HUDEP-2 (cell line): ENCODE data around the gene ECT2.
"Not testable (repeated sequence)": the region's sequence is repeated elsewhere in the genome, so short reads cannot be mapped to it uniquely, and the experiment has no call there.

ENCODE experiments used
- DNase-seq, 76 experiments: peaks; one replicate each; lab custom pipeline; 2025; ENCODE audit not compliant: unreplicated experiment in 76 of 76; lab: John Stamatoyannopoulos, UW

ECT2 gene

DNA sequence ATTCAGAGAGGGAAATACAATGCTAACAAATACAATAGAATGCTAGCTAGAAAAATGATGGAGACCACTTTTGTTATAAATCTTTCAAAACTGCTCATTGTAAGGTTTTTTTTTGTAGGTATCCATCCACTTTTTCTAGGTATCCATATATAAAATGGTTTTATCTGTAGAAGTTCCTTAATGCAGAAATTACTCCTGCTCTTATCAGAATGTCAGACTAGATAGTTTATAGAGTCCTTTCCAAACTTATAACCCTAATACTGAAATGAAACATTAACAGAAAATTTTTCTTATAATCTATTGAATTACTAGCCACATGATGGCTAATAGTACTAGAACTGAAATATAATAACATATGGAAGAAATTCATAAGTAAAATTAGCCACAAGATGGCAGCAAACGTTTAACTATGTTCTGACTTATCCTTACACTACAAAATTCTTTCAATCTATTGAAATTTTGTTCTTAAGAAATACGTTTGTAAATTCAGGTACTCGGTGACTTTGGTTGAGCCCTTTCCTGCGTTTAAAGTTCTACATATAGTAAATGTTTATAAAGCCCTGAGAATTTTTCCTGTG, 58.5 kb downstream of the ECT2 start:
- peak in 2 of 76 experiments; percentile 0 to 3 for DNase-seq

DNA sequence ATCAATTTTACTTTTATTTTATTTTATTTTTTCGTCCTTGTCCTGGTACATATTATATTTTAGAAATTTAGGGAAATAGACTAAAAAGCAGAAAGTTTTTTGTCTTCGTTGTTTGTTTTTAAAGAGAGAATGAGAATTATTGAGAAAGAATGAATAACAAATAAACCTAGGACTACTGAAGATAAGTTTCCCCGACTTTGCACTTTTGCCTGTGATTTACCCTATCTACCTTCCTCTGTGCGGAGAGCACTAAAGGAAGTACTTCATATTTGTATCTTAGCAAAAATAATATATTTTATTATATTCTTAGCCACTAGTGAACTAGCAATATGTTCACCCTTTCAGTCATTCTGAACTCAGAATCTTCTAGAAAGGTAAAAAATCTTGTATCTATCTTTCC, 60.6 kb downstream of the ECT2 start:
- no peak for DNase-seq

DNA sequence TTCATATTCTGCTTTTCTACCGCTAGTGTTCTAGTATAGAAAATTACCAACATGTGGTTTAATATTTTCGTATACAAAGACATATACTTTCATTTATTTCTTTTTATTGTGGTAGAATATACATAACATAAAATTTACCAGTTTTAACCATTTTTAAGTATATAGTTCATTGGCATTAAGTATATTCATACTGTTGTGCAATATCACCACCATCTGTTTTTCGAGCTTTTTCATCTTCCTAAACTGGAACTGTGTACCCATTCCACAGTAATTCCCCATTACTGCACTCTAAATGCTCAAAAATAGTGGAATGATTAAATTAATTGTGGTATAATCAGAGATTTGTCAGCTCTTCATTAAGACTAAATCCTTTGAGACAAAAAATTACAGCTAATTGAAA, 62.9 kb downstream of the ECT2 start:
- DNase-seq, result no peak

DNA sequence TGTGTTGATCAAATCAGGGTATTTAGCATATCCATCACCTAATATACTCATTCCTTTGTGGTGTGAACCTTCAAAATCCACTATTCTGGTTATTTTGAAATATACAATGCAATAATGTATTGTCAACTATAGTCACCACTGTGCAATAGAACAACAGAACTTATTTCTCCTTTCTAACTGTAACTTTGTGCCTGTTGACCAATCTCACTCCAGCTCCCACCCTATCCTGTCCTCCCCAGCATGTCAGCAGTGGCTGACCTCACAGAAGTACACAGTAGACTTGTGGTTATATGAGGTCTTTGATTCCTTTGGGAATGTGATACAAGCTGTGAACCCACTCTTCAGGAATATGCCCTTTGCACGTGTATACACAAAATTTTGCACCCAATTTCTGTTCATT, 64.2 kb downstream of the ECT2 start:
- DNase-seq, result no peak

DNA sequence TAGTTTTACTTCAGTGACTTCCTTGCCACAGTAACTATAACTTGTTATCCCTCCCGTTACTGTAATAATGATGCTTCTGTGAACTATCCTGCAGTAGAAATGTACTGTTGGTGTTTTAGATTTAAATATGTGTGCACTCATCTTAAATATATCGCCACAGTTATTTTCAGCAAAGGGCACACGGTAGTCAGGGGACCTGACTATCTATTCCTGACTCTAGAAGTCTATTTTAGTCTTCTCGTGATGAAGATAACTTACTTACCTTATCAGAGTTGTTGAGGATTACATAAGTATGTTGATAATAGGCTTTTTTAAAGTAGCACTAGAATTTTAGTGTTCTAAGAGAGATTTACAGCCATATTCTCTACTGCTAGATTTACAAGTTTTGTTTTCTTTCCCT, 65.3 kb downstream of the ECT2 start:
- DNase-seq, result no peak

DNA sequence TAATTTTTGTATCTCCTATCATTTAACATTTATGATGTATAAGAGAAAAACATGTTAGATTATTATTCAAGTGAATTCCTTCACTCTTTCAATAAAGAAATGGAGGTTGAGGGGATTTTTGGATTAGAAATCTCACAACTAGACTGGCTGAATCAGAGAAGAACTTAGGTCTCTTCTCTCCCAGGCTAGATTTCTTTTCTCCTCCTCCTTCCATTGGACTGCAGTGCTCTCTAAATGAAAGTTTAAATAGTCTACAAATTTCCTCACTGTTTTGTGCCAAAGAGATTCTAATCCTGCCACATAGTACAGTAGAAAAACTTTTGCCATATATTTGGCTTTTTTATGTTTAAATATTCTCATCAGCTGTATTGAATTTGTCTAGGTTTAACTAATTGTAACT, 65.8 kb downstream of the ECT2 start:
- no peak for DNase-seq

DNA sequence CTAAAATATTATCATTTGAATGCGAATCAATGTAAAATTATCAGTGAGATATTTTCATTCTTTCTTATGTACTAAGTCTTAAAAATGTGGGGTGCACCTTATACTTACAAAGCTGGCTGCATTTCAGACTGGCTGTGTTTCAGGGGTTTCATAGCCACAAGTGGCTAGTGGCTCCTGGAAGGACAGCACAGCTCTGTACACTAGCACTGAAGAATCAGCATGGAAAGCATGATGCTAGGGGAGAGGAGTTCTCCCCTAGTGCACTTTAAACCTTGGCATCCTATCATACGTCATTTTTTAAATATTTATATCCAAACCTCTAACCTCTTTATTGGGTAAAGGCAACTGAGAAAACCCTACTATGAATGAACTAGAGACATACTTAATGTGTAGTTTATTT, 66.4 kb downstream of the ECT2 start:
- DNase-seq, result no peak

DNA sequence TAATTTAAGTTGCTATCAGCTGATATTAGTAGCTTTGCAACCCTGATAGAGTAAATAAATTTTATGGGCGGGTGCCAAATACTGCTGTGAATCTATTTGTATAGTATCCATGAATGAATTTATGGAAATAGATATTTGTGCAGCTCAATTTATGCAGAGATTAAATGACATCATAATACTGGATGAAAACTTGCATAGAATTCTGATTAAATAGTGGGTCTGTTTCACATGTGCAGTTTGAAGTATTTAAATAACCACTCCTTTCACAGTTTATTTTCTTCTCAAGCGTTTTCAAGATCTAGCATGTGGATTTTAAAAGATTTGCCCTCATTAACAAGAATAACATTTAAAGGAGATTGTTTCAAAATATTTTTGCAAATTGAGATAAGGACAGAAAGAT, 70.0 kb downstream of the ECT2 start:
- no peak for DNase-seq

DNA sequence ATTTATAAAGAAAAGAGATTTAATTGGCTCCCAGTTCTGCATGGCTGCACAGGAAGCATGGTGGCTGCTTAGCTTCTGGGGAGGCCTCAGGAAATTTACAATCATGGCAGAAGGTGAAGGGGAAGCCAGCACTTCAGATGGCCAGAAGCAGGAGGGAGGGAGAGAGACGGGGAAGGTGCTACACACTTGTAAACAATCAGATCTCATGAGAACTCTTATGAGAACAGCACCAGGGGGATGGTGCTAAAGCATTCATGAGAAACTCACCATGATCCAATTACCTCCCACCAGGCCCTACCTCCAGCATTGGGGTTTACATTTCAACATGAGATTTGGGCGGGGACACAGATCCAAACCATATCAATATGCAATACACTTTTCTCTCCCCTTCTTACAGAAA, 73.7 kb downstream of the ECT2 start:
- DNase-seq, result no peak

DNA sequence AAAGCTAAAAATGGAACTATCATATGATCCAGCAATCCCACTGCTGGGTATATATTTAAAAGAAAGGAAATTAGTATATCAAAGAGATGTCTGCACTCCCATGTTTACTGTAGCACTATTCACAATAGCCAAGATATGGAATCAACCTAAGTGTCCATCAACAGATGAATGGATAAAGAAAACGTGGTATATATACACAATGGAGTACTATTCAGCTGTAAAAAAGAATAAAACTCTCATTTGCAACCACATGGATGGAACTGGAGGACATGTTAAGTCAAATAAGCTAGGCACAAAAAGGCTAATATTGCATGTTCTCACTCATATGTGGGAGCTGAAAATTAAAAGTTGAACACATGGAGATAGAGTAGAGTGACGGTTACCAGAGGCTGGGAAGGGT, 76.7 kb downstream of the ECT2 start:
- not testable (repeated sequence) for DNase-seq

DNA sequence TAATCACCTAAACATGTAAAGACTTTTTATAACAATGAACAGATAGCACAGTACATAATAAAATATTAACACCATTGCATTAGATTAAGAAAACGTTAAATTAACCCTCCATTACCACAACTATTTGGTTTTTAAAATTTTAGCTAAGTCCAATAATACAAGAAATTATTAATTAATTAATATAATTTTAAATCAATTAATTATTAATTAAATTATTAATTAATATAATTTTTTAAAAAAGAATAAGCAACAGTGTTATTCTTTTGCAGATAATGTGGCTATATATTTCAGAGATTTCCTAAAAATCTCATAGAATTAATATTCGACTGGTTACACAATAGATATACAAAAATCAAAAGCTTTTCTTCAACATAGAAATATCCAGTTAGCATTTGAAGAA, 82.5 kb downstream of the ECT2 start:
- DNase-seq, result no peak

DNA sequence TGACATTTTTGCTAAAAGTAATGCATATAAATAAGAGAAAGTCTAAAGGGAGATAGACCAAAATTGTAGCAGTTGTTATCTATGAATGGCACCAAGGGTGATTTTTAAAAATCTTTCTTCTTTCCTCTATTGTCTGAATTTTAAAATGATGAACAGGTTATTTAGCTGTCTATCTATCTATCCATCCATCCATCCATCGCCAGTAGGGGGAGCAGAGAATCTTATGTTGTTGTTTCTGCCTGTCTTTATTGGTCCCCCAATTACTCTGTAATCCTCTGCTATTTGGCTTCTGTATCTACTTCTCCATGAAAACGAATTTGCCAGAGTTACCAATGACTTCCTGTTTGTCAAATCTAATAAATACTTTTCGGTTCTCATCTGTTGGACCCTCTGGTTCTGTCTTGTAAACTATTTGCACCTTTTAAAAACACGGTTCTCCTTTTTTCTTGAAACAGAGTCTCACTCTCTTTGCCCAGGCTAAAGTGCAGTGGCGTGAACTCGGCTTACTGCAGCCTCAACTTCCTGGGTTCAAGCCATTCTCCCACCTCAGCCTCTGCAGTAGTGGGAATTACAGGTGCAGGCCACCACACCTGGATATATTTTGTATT, 86.0 kb downstream of the ECT2 start:
- DNase-seq, result peak in 25 of 76 experiments; percentile 2 to 38 (median 10)

DNA sequence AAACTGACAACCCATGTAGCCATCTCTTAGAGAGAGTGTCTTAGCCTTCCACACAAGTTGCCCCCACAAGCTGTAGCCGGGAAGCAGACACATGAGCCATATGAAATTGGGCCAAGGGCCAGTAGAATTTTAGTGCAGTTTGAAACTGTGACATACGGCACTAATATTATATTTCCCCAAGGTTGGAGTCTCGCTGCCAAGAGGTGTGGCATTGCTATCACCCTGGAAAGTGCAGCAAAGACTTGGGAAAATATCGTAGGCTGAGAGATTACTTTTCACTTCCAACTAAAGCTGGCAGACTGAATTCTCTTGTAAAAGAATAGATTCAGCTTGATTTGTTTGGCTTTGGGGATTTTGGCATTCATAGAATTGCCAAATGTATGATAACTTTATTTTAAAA, 89.2 kb downstream of the ECT2 start:
- DNase-seq, result no peak

DNA sequence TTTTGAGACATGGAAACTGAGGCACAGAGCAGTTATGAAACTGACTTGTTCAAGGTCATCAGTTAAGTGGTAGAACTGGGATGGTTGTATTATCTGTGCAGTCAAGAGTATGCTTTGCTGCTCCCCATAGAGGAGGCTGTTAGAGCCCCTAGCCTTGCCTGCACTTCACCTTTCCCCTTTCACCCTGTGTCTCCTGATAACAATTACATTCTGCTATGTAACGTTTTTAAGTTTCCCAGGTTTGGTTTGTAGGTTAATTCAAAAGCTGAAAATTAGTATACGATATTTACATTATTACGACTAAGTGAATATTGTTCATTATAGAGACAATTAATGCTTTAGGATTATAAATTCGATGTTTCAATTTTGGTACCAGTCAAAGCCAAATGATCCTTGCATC, 89.9 kb downstream of the ECT2 start:
- no peak for DNase-seq

DNA sequence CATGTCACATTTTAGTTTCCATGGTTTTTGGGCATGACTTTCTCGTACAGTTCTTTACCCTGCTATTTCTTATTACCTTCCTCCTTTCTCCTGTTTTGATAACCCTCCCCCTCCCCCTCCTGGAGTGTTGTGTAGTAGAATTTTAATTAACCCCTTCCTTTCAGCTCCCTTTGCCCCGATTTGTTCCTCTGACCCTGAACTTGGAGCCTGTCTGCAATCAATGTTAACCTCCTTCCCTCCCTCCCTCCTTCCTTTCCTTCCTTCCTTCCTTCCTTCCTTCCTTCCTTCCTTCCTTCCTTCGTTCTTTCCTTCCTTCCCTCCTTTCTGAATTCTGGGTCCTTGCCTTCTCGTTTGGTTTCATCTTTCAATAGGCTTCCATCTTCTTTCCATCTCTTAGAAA, 90.4 kb downstream of the ECT2 start:
- DNase-seq, result no peak

DNA sequence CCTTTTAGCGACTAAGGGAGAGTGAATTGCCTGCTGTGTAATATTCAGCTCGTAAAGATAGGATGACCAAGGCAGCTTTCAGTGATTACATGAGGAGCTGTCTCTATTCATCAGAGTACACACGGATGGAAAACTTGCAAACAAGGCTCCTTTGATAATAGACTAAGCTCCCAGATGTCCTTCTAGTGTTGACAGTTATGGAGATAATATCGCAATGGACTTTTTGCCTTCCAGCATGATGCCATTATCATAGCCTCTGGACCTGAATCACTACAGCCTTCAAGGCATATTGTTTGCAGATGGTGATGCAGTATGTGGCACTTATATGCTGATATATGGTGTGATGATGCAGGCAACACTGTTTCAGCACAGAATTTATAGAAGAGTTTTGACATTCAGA, 93.9 kb downstream of the ECT2 start:
- DNase-seq, result no peak

DNA sequence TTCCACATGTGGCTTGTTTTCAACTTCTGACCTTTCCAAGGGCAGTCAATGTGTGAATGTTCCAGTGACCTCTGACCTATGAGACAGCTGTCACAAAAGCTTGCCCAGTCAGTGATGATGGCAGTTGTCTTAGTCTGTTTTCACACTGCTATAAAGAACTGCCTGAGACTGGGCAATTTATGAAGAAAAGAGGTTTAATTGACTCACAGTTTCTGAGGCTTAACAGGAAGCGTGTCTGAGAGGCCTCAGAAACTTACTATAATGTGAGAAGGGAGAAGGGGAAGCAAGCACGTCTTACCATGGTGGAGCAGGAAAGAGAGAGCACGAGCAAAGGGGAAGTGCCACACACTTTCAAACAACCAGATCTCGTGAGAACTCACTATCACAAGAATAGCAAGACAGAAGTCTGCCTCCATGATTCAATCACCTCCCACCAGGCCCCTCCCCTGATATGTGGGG, 95.6 kb downstream of the ECT2 start:
- DNase-seq, result no peak

DNA sequence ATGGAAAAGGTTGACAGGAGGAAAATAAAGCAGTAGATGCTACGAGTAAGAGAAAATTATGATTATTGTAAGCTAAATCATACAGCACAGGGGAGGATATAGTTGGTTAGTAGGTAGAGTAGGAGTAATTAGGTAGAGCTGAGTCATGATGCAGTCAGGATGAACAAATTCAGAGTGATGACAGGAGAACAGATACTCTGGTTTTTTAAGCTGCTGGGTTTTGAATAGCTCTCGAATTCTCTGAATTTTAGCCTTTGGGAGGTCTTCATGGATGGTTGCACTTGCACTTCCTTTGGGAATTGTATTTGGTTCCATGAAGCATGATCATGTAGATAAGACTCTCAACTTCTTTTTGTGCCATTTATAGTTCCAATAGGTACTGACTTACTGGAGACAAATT, 96.2 kb downstream of the ECT2 start:
- DNase-seq, result no peak

DNA sequence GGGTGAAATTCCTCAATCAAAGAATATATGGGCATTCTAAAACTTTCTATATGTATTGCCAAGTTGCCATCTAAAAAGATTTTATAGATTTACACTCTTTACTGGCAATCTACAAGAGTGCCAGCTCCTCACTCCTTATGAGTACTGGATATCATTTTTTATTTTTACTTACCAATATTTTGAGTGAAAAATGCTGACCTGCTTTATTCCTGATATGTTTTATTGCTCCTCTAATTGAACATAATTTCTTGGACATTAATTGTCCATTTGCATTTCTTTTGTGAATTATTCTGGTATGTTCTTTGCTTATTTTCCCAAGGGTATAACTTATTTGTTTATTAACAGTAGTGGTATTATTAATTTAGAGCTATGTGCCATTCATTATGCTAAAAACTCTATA, 96.8 kb downstream of the ECT2 start:
- DNase-seq, result no peak

DNA sequence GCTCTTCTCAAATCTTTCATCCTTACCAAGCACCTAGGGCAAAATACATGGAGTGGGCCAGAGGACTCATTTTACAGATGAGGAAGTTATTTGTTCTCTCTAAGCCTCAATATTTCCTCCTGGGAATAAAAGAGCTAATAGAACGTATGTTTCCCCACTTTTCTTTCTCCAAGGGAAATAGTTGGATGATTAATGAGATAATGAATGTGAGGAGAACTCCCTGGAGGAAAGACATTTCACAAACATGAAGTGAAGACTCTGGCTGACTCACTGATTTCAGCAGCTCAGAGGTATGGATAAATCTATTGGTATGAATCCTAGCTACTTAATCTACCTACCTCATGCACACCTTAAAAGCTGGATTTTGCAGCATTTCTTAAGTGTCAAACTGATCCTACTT, 98.4 kb downstream of the ECT2 start:
- DNase-seq, result no peak

DNA sequence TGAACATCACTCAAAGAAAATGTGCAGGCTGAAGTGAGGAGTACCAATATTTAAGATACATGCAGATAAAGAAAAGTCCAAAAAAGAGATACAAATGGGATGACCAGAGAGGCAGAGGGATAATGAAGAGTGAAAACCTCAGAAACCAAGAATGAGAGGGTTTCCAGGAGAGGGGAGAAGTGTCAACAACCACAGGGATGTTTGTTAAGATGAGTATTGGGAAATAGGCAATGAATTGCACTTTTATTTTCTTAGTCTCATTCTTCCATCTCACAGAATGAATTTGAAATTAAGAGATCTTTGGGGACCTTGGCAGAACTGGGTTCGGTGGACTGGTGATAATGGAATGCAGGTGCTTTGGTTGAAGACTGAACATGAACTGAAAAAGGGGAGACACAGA, 102.5 kb downstream of the ECT2 start:
- no peak for DNase-seq

DNA sequence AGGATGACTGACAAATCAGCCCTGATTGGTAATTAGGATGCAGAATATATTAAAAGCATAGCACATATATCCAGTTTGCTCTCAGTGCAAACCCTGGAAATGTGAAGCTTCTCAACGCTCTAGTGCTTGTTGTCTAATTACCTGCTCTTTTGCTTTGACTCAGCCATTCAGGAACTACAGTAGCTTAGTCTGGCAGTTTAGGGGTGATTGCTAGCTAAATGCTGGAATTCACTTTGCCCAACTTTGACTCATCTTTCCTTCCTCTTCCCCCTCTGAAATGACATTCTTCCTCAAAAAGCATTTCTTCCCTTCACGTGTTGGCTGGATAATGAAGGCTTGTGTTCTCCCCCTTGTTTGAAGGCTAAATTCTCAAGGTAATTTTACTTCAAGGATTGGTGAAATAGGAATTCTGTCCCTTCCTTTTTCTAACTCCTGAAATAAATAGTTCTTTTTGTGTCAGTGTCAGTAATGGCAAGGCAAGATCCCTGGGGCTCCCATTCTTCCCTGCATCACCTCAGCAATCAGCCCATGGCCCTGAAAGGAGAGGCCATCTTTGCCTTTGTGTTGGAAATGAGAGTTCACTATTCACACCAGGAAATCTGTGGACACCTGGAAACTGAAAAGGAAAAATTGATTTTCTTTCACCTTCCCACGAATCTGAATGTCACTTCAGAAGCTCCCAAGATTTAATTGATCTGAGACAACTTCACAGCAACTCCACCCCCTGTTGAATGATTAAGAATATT, 103.6 kb downstream of the ECT2 start:
- no peak for DNase-seq
